Ovary (tissue), 3 donors: Measurements from ENCODE around the gene COL27A1.

ENCODE experiments used
- CTCF ChIP-seq, 3 donors: fragments of 450-650 bp in 2 of 3; fragments of 200-600 bp in 1 of 3; IDR thresholded peaks; one replicate each; pipeline versions ENCODE4 v1.5.1 to v1.8.0; 2016 to 2022; ENCODE audit warnings: antibody characterized with exemption in 3 of 3, mild to moderate bottlenecking in 1 of 3
- EP300 ChIP-seq: sonication (generic); formaldehyde crosslinking; IDR thresholded peaks from one replicate; pipeline ENCODE4 v1.6.1; 2017; ENCODE audit warnings: antibody characterized with exemption
- donor health status: DM: no; HTN: no; CAD: no.

- TF ChIP-seq CTCF (IDR thresholded peaks at IDR 0.05): no peak
- no peak for TF ChIP-seq EP300
Observed at GRCh38 chr9:114273461-114273881, 118.1 kb downstream of the COL27A1 start.
